ENCODE results near the gene TNRC18.

The TNRC18 gene

DNA sequence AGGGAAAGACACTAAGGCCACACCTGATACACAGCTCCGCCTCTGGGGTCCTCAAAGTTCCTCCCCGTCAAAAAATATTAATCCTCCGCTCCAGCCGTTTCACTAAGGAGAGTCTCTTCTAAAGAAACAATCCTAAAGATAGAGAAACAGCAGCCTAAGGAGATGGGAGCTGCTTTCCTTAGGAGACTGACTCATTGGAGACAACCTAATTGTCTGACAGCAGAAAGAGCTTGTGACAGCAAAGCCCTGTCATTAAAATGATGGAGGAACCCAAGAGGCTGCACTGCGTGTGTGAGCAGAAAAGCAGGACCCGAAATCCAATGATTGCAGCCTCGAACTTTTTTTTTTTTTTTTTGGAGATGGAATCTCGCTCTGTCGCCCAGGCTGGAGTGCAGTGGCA, 44.0 kb upstream of the TNRC18 start:
- TF ChIP-seq ZC3H10 (CRISPR knock-in tag; IDR thresholded peaks at IDR 0.05) (no peak), TOX (CRISPR knock-in tag; IDR thresholded peaks at IDR 0.05; ENCODE audit: borderline replicate concordance) (no peak), ESRRG (CRISPR knock-in tag; IDR thresholded peaks at IDR 0.05) (no peak), ISL1 (CRISPR knock-in tag; IDR thresholded peaks at IDR 0.05) (no peak), ZFP30 (CRISPR knock-in tag; IDR thresholded peaks at IDR 0.05) (no peak), ZNF70 (CRISPR knock-in tag; IDR thresholded peaks at IDR 0.05) (no peak), SNAI2 (CRISPR knock-in tag; IDR thresholded peaks at IDR 0.05) (no peak), GLIS3 (CRISPR knock-in tag; IDR thresholded peaks at IDR 0.05) (no peak), ZNF8 (CRISPR knock-in tag; IDR thresholded peaks at IDR 0.05) (no peak), ZNF565 (CRISPR knock-in tag; conservative IDR thresholded peaks at IDR 0.05; ENCODE audit: low read depth) (no peak), BACH2 (CRISPR knock-in tag; IDR thresholded peaks at IDR 0.05; ENCODE audit: borderline replicate concordance) (no peak), CSDC2 (CRISPR knock-in tag; IDR thresholded peaks at IDR 0.05) (no peak), TCF4 (CRISPR knock-in tag; IDR thresholded peaks at IDR 0.05; ENCODE audit: borderline replicate concordance) (no peak), RARB (CRISPR knock-in tag; IDR thresholded peaks at IDR 0.05) (no peak)
- TF ChIP-seq, protein P1, sequence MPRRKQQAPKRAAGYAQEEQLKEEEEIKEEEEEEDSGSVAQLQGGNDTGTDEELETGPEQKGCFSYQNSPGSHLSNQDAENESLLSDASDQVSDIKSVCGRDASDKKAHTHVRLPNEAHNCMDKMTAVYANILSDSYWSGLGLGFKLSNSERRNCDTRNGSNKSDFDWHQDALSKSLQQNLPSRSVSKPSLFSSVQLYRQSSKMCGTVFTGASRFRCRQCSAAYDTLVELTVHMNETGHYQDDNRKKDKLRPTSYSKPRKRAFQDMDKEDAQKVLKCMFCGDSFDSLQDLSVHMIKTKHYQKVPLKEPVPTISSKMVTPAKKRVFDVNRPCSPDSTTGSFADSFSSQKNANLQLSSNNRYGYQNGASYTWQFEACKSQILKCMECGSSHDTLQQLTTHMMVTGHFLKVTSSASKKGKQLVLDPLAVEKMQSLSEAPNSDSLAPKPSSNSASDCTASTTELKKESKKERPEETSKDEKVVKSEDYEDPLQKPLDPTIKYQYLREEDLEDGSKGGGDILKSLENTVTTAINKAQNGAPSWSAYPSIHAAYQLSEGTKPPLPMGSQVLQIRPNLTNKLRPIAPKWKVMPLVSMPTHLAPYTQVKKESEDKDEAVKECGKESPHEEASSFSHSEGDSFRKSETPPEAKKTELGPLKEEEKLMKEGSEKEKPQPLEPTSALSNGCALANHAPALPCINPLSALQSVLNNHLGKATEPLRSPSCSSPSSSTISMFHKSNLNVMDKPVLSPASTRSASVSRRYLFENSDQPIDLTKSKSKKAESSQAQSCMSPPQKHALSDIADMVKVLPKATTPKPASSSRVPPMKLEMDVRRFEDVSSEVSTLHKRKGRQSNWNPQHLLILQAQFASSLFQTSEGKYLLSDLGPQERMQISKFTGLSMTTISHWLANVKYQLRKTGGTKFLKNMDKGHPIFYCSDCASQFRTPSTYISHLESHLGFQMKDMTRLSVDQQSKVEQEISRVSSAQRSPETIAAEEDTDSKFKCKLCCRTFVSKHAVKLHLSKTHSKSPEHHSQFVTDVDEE (CRISPR knock-in tag; IDR thresholded peaks at IDR 0.05), result no peak
- TF ChIP-seq, protein P2, sequence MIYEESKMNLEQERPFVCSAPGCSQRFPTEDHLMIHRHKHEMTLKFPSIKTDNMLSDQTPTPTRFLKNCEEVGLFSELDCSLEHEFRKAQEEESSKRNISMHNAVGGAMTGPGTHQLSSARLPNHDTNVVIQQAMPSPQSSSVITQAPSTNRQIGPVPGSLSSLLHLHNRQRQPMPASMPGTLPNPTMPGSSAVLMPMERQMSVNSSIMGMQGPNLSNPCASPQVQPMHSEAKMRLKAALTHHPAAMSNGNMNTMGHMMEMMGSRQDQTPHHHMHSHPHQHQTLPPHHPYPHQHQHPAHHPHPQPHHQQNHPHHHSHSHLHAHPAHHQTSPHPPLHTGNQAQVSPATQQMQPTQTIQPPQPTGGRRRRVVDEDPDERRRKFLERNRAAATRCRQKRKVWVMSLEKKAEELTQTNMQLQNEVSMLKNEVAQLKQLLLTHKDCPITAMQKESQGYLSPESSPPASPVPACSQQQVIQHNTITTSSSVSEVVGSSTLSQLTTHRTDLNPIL (CRISPR knock-in tag; IDR thresholded peaks at IDR 0.05; ENCODE audit: low read depth), result no peak
- ATAC-seq, result no peak

DNA sequence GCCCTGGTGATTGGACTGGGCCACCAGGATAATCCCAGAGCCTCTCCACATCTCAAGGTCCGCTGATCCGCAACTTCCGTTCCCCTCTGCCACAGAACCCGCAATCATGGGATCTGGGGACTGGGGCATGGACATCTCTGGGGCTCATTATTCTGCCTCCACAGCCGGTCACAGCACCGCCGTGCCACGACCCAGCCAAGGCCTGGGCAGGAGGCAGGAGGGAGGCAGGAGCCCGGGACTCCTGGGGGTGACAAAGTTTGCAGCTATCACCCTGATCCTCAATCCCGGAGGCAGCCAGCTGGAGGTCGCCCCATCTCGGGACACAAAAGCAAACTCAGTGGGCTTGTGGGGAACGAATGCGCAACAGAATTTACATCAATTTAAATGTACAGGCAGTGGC, 42.9 kb upstream of the TNRC18 start:
- TF ChIP-seq CSRNP3 (CRISPR knock-in tag; IDR thresholded peaks at IDR 0.05) (no peak), SNAI2 (CRISPR knock-in tag; IDR thresholded peaks at IDR 0.05) (no peak), PATZ1 (CRISPR knock-in tag; IDR thresholded peaks at IDR 0.05; ENCODE audit: borderline replicate concordance) (no peak), ZFP3 (CRISPR knock-in tag; IDR thresholded peaks at IDR 0.05) (no peak), ZFP30 (CRISPR knock-in tag; IDR thresholded peaks at IDR 0.05) (no peak), POU6F1 (CRISPR knock-in tag; IDR thresholded peaks at IDR 0.05; ENCODE audit: borderline replicate concordance, low read depth) (no peak), GLIS3 (CRISPR knock-in tag; IDR thresholded peaks at IDR 0.05) (no peak)
- ATAC-seq, result no peak

- no peak for TF ChIP-seq CSDC2 (CRISPR knock-in tag; IDR thresholded peaks at IDR 0.05)
- no peak for TF ChIP-seq GLIS3 (CRISPR knock-in tag; IDR thresholded peaks at IDR 0.05)
- no peak for TF ChIP-seq ZC3H10 (CRISPR knock-in tag; IDR thresholded peaks at IDR 0.05)
- TF ChIP-seq ZFP30 (CRISPR knock-in tag; IDR thresholded peaks at IDR 0.05), result no peak
- TF ChIP-seq TOX (CRISPR knock-in tag; IDR thresholded peaks at IDR 0.05; ENCODE audit: borderline replicate concordance), result no peak
- TF ChIP-seq ZNF8 (CRISPR knock-in tag; IDR thresholded peaks at IDR 0.05), result no peak
- no peak for TF ChIP-seq RARB (CRISPR knock-in tag; IDR thresholded peaks at IDR 0.05)
- no peak for TF ChIP-seq ZNF70 (CRISPR knock-in tag; IDR thresholded peaks at IDR 0.05)
- TF ChIP-seq SNAI2 (CRISPR knock-in tag; IDR thresholded peaks at IDR 0.05), result no peak
- no peak for TF ChIP-seq OSR1 (CRISPR knock-in tag; IDR thresholded peaks at IDR 0.05)
- TF ChIP-seq, protein P2 (CRISPR knock-in tag; IDR thresholded peaks at IDR 0.05; ENCODE audit: low read depth), result no peak
- no peak for TF ChIP-seq CSRNP3 (CRISPR knock-in tag; IDR thresholded peaks at IDR 0.05)
- TF ChIP-seq ARNTL (CRISPR knock-in tag; IDR thresholded peaks at IDR 0.05; ENCODE audit: borderline replicate concordance, low read depth), result no peak
- no peak for TF ChIP-seq PPARA (CRISPR knock-in tag; IDR thresholded peaks at IDR 0.05; ENCODE audit: borderline replicate concordance)
- TF ChIP-seq ZFP3 (CRISPR knock-in tag; IDR thresholded peaks at IDR 0.05), result no peak
- no peak for ATAC-seq
These were observed 39.4 kb upstream of the TNRC18 start for GRCh38 chr7:5463031-5463430.
